Left colon (tissue), 2 donors: ENCODE data around the gene C1orf21. TPM values are rescaled to one million over a fixed set of nuclear protein-coding genes. Genes with fewer than 3 reads are reported as not detected.
"Not testable (repeated sequence)": the region's sequence is repeated elsewhere in the genome, so short reads cannot be mapped to it uniquely, and the experiment has no call there.

Source experiments
- ATAC-seq: fragments of 200-7000 bp; cut with Tn5 transposase; one replicate; pipeline ENCODE4 v1.9.1; 2020; ENCODE audit warnings: mild to moderate bottlenecking, moderate library complexity
- DNase-seq, 2 donors: peaks; one replicate each; pipeline ENCODE4 v3.0.0-alpha.2; 2020
- intact Hi-C, 2 donors: fragments of 100-400 bp; cut with DNase I in 1 of 2; cut with micrococcal nuclease in 1 of 2; formaldehyde crosslinking; loops; one replicate each; pipeline versions ENCODE4 v1.11.2 to v1.14.0; 2022; cut with DNase I, micrococcal nuclease
- total RNA-seq, 2 donors: library from RNA; stranded (reverse); fragmentation: NEBNext Ultra II Directional; extraction: Animal tissue kit (Norgen Biotek cat#: 25700); gene quantifications; one replicate each; pipeline ENCODE4 v1.2.1, GENCODE V29; 2021
- donor health status: DM: no; HTN: no; CAD: no.
- donor health status: DM: yes; HTN: yes; CAD: no.

Gene C1orf21
- total RNA-seq, 2 donors from 2014 or later = 105 to 106 TPM

GRCh38 chr1:184604152-184604900, 217.5 kb downstream of the C1orf21 start:
- intact Hi-C loops = no loop called here

GRCh38 chr1:184605941-184606340, 219.1 kb downstream of the C1orf21 start:
- peak; percentile 93 for ATAC-seq
- no peak for DNase-seq
- intact Hi-C loops = no loop called here

More at GRCh38 chr1:184604152-184604900, 217.5 kb downstream of the C1orf21 start:
- ATAC-seq (no peak), DNase-seq (no peak)

- ATAC-seq (no peak), DNase-seq (no peak)
- intact Hi-C loops = no loop called here
These were observed 220.0 kb downstream of the C1orf21 start for GRCh38 chr1:184606786-184607185.

GRCh38 chr1:184608581-184608980, 221.8 kb downstream of the C1orf21 start:
- ATAC-seq = no peak
- intact Hi-C loops = no loop called here
- DNase-seq = no peak

GRCh38 chr1:184608990-184609389, 222.2 kb downstream of the C1orf21 start:
- intact Hi-C loops = no loop called here
- no peak for ATAC-seq
- DNase-seq = no peak

- no peak for ATAC-seq
- intact Hi-C loops = no loop called here
- DNase-seq = no peak
These were observed 224.2 kb downstream of the C1orf21 start for GRCh38 chr1:184610876-184611595.

GRCh38 chr1:184612229-184612628, 225.4 kb downstream of the C1orf21 start:
- DNase-seq = not testable (repeated sequence)
- peak; percentile 80 for ATAC-seq

GRCh38 chr1:184614667-184615066, 227.8 kb downstream of the C1orf21 start:
- ATAC-seq = no peak
- no peak for DNase-seq
- intact Hi-C loops = no loop called here

More at GRCh38 chr1:184612229-184612628, 225.4 kb downstream of the C1orf21 start:
- intact Hi-C loops = not testable (repeated sequence)

- no peak for ATAC-seq
- no peak for DNase-seq
- intact Hi-C loops = no loop called here
These were observed 228.5 kb downstream of the C1orf21 start for GRCh38 chr1:184615301-184615700.

GRCh38 chr1:184616504-184616903, 229.7 kb downstream of the C1orf21 start:
- intact Hi-C loops = no loop called here
- no peak for DNase-seq
- no peak for ATAC-seq

- intact Hi-C loops = no loop called here
- DNase-seq (no peak), ATAC-seq (no peak)
These were observed 230.7 kb downstream of the C1orf21 start for GRCh38 chr1:184617433-184618029.

- DNase-seq = no peak
- intact Hi-C loops = no loop called here
These were observed 232.0 kb downstream of the C1orf21 start for GRCh38 chr1:184618851-184619250.

GRCh38 chr1:184620469-184620868, 233.6 kb downstream of the C1orf21 start:
- intact Hi-C loops = no loop called here
- DNase-seq (no peak), ATAC-seq (no peak)

More at GRCh38 chr1:184618851-184619250, 232.0 kb downstream of the C1orf21 start:
- no peak for ATAC-seq

- no peak for DNase-seq
- intact Hi-C loops = no loop called here
These were observed 234.4 kb downstream of the C1orf21 start for GRCh38 chr1:184621260-184621659.

GRCh38 chr1:184622136-184622823, 235.5 kb downstream of the C1orf21 start:
- ATAC-seq (peak; percentile 94), DNase-seq (peak; percentile 77 to 89)
- intact Hi-C loops = no loop called here

More at GRCh38 chr1:184621260-184621659, 234.4 kb downstream of the C1orf21 start:
- no peak for ATAC-seq

GRCh38 chr1:184623404-184623803, 236.6 kb downstream of the C1orf21 start:
- ATAC-seq (peak; percentile 63), DNase-seq (no peak)
- intact Hi-C loops = no loop called here

GRCh38 chr1:184624051-184624450, 237.2 kb downstream of the C1orf21 start:
- DNase-seq (no peak), ATAC-seq (no peak)
- intact Hi-C loops = no loop called here

GRCh38 chr1:184624626-184625025, 237.8 kb downstream of the C1orf21 start:
- intact Hi-C loops = no loop called here
- DNase-seq (no peak), ATAC-seq (no peak)

GRCh38 chr1:184625271-184625670, 238.4 kb downstream of the C1orf21 start:
- DNase-seq = no peak
- intact Hi-C loops = no loop called here
- no peak for ATAC-seq
